Skeletal muscle cell (primary cell): ENCODE data around the gene SORCS3.

Experiments
- DNase-seq: peaks from one replicate; pipeline ENCODE4 v3.0.0-alpha.2; 2010; ENCODE audit warnings: low read depth
- H3K4me3 ChIP-seq: 2 replicates; pipeline ENCODE4 v1.5.1; 2011; ENCODE audit warnings: low read depth, mild to moderate bottlenecking, control low read depth, low read length, moderate library complexity

The SORCS3 gene

DNA sequence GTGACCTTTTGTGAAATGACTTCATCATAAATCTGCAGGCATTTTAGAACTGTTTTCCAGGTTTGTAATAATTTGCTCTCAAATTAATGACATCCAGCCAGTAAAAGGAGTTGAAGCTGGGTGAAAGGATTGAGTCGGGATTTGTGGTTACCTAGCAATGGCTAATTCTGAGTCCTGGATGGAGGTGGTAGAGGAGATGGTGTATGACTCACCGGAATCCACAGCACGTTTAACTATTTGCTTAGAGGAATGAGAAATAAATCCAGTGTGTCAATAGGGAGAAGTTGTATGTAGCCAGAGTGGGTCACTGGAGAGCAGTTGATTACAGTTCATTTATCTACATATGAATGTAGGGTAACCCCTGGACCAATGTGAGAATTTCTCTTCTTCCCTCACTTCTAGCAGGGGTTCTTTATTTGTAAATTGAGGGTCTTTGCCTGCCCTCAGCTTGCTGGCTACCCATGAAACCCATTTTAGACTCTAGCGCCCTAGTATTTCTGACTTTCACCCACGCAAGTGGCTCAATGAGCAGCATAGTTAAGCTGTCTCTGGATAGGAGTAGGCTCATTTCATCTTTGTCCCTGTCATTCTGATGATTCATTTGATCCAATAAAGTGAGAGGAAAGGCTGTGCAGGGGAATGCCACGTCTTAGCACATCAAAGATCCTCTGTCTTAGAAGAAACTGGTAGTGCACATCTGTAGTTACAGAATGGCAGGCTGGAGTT, 547.8 kb downstream of the SORCS3 start:
- DNase-seq = no peak
- no peak overlapping the region for H3K4me3 ChIP-seq

DNA sequence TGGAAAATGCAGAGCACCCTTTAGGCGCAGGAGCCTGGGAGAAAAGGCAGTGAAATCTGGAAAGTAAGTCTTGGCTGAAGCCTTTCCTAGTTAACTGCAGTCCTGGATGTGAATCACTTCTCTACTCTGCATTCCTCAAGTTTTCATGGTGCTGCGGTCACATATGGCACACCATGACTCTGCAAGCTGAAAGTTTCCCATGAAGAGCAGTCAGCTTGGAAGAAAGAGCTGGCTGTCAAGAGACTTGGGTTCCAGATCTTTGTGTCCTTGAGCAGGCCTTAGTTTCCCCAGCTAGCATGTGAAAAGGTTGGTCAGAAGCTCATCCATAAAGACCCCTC, 548.3 kb downstream of the SORCS3 start:
- H3K4me3 ChIP-seq = no peak overlapping the region
- no peak for DNase-seq

DNA sequence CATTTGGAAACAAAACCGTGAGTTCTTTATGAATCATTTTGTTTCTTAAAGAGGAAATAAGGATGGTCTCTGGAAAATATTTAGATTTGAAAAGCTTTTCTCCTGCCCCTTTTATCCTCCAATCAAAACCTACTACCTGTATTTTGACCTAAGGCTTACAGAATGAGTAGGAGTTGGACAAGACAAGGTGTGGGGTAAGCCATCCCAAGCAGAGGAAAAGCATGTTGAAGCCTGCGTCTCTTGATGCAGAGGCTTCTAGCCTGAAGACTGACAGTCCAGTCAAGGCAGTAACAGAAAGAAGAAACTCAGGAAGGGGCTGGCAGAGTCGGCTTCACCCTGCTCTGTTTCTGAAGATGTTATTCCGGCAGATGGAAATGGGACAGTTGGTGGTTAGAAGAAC, 551.1 kb downstream of the SORCS3 start:
- no peak overlapping the region for H3K4me3 ChIP-seq
- DNase-seq = no peak

DNA sequence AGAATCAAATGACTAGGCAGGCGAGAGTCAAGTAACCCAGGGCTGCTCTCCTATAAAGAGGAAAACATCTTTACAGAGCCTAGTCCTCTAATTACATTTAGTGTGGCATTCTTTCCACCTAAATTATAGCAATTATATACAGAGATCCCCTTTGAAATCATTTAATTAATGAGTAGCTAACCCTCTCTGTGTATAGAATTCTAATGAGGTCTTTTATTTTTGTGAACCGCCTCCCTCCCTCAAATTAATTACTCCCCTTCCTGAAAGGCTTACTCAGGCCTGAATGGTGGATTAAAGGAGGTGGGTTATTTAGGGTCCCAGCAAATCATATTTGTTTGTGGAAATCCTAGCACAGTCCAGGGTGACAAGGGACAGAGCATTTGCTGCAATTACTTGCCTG, 551.8 kb downstream of the SORCS3 start:
- DNase-seq = no peak
- no peak overlapping the region for H3K4me3 ChIP-seq

DNA sequence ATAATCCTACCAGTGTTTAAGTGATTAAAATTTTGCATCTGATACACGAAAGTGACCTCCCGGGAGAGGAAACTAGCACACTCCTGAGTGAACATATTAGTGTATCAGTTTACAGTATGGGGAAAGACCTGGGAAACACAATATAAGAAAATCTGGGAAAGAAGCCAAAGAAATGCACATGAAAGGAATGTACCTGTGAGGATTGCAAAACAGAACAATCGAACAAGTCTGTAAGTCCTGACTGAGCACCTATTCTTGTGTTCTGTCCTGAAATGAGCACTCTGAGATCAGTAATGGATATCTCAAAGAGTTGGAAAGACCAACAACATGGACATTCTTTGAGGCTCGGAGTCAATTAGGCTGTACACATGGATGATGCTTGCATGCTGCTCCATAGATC, 554.7 kb downstream of the SORCS3 start:
- DNase-seq = no peak
- H3K4me3 ChIP-seq = no peak overlapping the region

DNA sequence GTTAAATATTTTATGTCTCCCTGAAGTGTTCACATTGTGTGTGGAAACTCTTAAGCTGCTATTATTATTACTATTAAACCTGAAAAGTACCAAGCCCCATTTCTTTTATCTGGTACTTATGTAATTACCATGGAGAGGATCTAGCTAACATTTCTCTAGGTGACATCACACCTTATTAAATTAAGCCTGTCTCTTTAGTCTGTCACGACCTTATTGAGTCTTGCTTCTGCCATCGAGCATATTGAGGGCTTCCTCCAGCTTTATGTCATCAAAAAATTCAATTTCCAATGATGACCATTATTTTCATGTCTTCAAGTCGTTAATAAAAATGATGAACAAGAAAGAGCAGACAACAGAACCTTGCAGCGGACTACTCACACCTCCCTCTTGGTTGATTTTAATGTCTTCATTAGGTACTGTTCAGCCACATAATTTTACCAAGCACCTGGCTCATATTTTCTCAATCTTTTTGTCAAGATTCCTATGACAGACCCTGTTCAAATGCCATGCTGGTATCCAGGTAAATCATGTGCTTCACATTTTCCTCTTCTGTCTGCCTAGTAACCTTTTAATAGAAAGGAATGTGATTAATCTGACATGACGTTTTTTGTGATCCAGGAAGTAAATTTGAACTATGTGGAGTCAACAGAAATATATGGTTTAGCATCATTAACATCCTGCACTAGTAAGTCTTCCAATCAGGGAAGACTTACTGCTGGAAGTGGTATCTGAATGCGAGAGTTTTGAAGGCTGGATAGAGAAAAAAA, 556.7 kb downstream of the SORCS3 start:
- DNase-seq = no peak
- H3K4me3 ChIP-seq = no peak overlapping the region

DNA sequence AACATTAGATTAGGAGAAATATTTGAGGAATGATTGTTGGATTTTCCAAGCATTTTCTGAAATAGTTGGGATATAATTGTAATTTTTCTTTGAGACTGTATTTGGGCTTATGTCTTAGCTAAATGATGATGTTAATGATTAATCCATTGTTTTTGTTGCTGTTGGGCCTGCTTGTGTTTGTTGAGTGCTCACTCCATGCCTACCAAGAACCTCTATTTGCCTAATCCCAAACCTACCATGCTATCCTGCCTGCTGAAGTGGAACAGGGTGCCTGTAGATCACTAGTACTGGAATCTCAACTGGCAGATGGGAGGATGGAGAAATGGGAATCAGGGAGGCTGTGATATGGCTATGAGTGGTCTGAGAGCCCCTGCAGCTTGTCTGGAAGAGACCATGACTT, 565.5 kb downstream of the SORCS3 start:
- DNase-seq = no peak

DNA sequence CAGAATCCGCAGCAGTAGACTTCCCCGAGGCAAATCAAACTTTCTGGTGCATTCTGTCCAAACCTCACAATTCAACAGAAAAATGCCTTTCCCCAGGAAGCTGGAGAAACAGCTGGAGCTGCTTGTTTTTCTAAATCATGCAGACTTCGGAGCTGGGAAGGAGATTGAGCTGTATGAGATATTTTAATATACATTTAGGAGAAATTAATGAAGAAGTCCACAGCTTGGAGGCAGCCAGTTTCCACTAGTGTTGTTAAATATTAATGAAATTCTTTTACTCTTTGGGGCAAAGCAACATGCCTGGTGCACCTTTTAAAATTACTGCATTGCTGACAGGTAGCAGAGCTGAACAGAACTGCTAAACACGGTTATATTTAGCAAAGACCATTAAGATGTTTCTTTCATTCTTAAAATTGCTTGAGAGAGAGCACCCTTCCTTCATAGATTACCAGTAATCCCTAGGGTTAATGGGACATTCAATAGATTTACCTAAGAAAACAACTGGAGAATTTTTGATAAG, 566.4 kb downstream of the SORCS3 start:
- DNase-seq = no peak
- no peak overlapping the region for H3K4me3 ChIP-seq

More for the DNA sequence above, 565.5 kb downstream of the SORCS3 start:
- no peak overlapping the region for H3K4me3 ChIP-seq

DNA sequence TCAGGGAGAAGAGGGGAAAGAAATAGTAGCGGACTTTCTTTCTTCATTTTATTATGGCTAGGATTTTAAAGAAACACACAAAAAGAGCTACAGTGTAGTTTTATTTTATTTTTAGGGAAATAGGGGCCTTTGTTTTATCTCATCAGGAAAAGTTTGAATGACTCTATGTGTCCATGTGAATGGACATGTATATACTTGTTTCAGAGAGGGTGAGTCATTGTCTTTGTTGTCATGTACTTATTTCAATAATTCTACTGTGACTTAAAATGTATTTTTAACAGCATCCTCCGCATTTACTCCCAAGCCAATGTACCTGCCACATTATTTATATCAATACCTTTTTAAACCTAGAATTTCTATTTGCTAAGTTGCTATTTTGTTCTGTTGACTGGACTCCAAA, 569.5 kb downstream of the SORCS3 start:
- no peak overlapping the region for H3K4me3 ChIP-seq
- no peak for DNase-seq

DNA sequence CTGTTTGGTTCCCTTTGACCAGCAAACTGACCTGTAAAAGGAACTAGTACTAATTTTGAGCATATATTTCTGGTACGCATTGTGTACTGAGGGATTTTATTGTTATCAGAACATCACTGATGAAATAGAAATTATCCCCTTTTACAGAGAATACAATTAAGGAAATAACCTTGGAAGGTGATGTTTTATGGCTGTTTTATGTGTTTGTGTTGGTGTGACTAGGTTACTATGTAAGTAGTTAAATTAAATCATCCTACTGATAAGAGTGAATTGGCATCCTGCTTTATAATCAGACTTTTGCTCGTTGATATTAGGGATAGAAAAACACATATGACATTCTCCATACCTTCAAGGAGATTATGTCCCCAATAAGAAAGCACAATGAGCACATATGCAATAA, 596.6 kb downstream of the SORCS3 start:
- no peak for DNase-seq
- H3K4me3 ChIP-seq = no peak overlapping the region

DNA sequence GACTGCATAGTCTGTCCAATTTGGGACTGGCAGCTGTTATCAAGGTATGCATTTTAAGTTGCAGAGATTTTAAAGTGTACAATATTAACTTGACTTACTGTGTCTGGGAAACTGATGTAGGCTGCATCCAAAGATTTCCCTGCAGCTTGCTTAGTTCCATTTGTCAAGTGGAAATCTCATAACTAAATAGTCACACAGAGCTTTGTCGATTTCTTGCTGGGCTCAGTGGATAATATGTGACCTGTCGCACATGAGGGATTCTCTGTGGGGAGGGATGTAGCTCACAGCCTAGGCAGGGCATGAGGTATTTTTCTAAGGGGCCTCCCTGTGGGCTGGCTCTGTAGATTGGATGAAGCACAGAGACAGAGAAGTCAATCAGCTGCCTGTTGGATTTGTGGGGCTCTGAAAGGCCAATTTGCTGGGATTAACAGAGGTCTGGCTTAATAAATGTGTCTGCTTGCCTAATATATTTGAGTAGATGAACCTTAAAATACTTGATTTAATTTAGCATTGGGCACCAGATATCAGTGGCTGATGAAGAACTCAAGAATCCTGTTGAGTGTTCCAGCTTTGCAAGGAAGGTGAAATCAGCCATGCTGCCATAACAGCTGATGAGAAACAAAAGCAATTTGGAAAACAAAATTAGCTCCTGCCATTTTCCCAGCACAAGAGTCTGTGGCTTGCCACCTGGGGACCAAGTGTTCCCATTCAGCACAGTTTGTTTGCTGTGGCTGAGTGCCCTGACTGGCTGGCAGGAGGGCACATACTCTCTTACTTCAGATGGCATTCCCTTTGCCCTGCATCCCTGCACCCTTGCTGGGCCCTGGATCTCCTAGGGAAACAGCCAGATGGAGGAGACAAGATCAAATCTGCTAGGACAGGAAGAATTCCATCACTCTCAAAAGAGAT, 598.5 kb downstream of the SORCS3 start:
- no peak for DNase-seq
- no peak overlapping the region for H3K4me3 ChIP-seq

DNA sequence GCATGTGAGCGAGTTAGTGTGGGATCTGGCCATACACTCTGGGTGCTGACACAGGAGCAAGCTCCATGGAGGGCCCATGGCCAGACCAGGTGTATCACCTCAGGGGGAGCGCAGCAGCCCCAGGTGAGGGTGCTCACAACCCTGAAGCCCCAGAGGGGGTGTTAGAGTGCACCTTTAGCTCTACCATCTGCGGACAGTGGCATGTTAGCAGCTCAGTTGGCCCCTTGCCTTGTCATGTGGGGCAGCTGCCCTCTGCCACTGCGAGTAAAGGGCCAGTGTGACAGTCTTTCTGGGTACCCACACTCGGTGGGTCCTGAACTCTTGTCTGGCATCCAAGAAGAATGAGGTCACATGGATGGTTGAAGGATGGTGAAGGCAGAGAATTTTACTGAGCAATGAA, 600.2 kb downstream of the SORCS3 start:
- no peak for DNase-seq
- H3K4me3 ChIP-seq = no peak overlapping the region

DNA sequence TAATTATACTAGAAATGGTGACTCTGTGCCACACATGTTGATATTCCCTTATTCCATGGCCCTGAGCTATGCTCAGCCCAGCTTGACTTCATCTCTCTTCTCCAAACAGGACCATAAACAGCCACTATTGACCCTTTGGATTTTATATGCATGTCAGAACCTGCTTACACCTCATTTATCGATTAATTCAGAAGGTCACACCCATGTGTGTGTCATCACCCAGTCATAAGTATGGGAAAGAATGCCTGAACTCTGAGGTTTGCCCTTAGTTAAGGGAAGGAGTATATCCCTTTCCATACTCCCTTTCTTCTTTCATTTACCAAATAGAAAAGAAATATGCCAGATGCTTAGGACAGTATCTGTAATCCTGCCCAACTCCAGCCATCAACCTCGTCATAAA, 602.3 kb downstream of the SORCS3 start:
- DNase-seq = no peak
- H3K4me3 ChIP-seq = no peak overlapping the region

DNA sequence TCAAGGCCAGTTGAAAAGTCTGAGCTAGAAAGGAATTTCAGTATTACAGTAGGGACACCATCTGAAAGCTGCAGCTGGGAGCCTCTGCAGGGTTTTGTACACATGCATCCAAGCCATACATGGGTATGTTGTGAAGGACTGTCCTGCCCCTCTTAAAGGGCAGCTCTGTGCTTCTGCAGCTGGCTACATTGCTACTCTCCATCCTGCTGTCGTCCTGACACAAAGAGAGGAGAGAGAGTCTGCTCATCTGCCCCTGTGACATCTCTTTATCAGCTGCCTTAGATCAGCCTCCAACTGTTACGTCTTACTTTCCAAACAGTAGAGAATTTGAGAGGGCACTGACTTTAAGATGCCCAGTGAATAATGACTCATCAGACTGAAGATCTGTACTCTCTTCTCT, 602.7 kb downstream of the SORCS3 start:
- no peak overlapping the region for H3K4me3 ChIP-seq
- no peak for DNase-seq

DNA sequence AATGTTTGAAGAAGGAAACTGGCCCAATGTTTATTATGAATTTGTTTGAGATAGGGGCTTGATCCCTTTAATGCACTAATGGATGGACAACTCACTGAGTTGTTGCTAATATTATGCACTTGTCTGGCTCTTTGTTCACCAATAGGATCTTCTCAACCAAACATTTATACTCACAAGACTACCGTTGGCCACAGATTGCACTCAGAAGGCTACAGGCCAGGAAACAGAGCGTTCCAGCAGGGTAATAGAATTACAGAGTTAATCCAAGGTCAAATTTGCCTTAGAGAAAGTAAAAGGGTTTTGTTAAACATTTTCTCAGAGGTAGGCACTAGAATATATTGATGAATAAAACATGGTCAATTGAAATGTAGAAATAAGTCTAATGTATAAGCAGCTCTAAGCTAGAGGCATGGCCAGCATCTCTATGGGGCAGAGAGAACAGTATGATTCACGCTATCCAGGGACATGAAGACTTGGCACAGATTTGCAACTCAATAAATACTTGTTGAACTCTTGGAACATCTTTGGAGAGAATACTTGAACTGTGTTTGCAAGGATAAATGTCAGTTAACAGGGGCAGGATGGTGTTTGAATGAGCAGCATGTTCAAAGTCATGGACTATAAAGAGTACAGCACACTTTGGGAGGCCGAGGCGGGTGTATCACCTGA, 606.9 kb downstream of the SORCS3 start:
- DNase-seq = no peak
- H3K4me3 ChIP-seq = no peak overlapping the region

DNA sequence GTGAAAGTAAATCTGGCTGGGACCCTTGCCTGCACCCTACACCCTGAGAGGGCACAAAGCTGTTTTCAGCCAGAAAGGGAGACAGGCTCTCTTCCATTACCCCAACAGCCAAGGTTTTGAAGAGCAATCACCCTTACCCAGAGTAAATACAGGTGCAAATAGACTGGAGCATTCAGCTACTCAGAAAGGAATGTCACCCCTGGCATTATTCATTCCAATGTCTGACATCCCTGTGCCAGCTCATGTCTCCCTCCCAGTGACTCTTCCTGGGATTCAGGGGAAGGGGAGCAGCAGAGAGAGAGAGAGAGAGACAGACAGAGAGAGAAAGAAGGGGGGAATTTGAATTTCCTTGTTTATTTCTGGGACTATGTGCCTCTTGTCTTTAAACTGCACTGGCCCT, 611.8 kb downstream of the SORCS3 start:
- H3K4me3 ChIP-seq = no peak overlapping the region
- no peak for DNase-seq

DNA sequence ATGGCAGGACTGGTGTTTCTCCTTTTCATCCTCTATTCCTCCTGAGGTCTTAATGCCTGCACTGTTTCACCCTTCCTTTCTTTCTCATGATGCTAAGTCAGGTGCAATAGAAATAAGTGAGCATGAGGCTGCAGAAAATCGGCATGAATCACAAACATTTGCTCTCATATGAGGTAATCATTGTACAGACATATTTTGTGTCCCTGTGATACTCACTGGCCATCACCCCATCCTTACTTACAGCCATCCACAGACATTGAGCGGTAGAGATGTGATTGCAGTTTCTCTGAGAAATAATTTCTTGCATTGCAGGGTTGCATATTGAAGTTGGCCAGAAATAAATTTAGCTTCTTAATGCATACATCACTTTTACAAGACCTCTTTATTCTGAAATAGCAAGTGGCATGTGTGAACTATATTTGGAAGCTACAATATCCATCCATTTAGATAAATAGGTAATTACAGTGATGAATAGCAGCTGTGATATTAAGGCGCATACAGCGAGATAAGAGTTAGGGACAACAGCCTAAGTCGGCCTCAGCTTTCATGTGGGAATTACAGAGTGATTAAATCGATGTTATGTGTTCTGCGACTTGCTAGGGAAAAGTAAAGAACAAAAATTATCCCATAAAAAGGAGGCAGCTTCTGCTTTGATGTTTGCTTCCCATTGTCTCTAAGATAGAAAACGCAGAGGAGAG, 612.6 kb downstream of the SORCS3 start:
- DNase-seq = no peak
- no peak overlapping the region for H3K4me3 ChIP-seq

DNA sequence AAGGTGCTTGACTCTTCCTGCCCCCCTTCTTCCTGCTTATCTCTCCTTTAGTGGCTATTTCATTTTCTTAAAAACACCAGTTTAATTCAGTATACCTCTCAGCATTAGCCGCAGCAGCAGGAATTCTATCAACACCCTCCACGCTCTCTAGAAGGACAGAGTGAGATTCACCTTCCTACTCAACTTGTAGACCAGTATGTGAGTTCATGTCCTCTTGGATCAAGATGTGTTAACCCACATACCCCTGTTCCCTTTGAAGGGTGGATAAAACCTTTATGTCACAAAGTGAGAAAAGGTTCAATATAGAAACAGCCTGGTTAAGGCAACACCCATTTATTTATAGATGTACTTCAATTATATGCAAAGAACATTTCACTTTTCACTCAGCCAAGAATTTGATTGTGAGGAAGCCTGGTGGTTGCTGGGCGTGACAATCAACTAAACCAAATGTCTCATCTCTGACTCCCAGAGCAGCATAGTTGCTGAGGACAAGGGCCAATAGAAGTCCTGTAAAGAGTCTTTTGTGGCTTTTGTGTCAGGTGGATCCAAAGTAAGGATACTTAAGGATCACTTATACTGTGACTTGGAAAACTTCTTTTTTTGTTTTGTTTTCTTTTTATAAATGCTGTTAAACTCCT, 617.1 kb downstream of the SORCS3 start:
- DNase-seq = no peak
- no peak overlapping the region for H3K4me3 ChIP-seq

DNA sequence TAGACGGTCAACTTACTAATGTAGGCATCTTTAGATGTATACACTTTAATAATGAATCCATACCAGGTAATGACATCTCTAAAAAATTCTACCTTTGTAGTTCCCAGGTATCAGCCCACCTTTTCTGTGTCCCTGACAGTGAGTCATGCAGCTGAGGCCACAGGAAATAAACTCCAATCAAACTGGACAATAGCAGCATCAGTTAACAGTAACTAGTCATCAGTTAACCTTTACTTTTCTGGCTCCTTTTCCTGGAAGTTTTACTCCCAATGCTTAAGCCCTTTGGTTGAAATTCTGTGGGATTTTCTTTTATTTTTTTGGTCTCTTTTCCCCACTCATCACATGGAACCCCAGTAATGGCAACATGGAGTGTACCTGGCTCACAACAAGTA, 617.6 kb downstream of the SORCS3 start:
- H3K4me3 ChIP-seq = no peak overlapping the region
- no peak for DNase-seq
